Measurements from ENCODE around the gene NAGS.
A peak's percentile ranks its signal among the peaks of the same experiment; 100 is the strongest.
"Not testable (repeated sequence)": the region's sequence is repeated elsewhere in the genome, so short reads cannot be mapped to it uniquely, and the experiment has no call there.

Gene NAGS

GRCh38 chr17:44008205-44008909 lies 3.9 kb downstream of the NAGS start:
- no peak for DNase-seq

- DNase-seq: no peak
These were observed 6.7 kb downstream of the NAGS start for GRCh38 chr17:44010966-44011647.

GRCh38 chr17:44011876-44012275 lies 7.5 kb downstream of the NAGS start:
- no peak for DNase-seq

GRCh38 chr17:44012391-44012790 lies 8.0 kb downstream of the NAGS start:
- DNase-seq: no peak

GRCh38 chr17:44012874-44013273 lies 8.5 kb downstream of the NAGS start:
- DNase-seq: no peak

GRCh38 chr17:44014133-44014436 lies 9.7 kb downstream of the NAGS start:
- peak; percentile 65 for DNase-seq

GRCh38 chr17:44014437-44015172 lies 10.2 kb downstream of the NAGS start, which contains the start of gene TMEM101:
Gene TMEM101, minus strand, starts transcription at chr17:44014963. Its CDS starts 11 bp downstream, at chr17:44014952.
- peak; percentile 95 for DNase-seq

DNA sequence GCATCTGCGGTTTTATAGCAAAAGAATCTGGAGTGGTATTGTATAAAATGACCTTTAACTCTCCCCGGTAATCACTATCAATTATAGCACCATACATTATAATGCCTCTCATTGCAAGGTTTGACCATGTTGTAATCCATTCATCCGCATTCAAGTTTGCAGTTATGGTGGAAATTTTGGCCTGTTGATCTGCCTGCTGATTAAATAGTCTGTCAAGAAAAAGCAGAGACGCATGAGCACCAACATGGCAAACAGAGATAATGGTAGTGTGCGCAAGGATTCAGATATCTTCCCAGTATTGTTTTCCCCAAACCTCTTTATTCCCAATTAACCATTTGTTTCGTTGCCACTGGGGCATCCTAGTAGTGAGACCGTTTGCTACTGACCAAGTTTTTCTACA lies 16.8 kb downstream of the NAGS start:
- not testable (repeated sequence) for DNase-seq

DNA sequence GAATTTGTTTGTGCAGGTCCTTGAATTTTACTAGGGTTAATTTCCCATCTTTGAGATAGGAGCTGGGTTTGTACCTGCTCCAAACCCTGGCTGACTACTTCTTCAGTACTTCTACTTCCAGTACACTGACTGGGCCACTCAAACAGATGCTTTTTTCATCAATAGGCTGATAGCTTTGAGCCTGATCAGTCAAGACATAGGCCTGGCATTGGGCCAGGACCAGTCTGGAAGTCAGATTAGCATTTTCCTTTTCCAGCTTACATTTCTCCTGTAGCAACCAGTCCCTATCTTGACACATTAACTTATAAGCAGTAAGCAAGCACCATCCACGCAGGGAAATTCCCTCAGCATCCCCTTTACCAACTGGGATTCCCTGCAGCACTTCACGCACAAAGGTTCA lies 17.8 kb downstream of the NAGS start:
- DNase-seq: no peak

- no peak for DNase-seq
These were observed 19.3 kb downstream of the NAGS start for GRCh38 chr17:44023545-44024270.

GRCh38 chr17:44024271-44024663 lies 19.8 kb downstream of the NAGS start:
- DNase-seq: no peak

DNA sequence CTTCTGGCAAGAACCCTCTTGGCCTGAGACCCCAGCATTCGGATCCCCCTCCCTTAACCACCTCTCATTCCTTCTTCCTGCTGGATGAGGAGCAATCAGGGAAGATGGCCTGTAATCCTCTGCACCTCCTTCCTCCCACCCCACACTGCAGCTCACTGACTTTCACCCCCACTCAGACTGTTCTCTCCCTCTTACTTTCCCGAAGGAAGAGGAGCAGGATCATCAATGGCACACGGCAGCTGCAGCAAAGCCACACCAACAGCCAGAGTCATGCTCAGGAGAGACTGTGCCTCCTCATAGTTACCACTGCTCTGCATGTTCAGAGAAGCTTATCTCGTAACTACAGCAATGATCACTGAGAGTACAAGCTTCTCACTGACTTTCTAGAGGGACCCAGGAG lies 20.4 kb downstream of the NAGS start:
- no peak for DNase-seq

GRCh38 chr17:44029736-44030135 lies 25.3 kb downstream of the NAGS start:
- DNase-seq: no peak

- DNase-seq: no peak
These were observed 26.1 kb downstream of the NAGS start for GRCh38 chr17:44030482-44030881.

- no peak for DNase-seq
These were observed 29.5 kb downstream of the NAGS start for GRCh38 chr17:44033861-44034408.

GRCh38 chr17:44034688-44035087 lies 30.3 kb downstream of the NAGS start:
- not testable (repeated sequence) for DNase-seq

- DNase-seq: no peak
These were observed 33.0 kb downstream of the NAGS start for GRCh38 chr17:44037471-44037870.

- no peak for DNase-seq
These were observed 34.2 kb downstream of the NAGS start for GRCh38 chr17:44038604-44039011.

- DNase-seq: no peak
These were observed 35.6 kb downstream of the NAGS start for GRCh38 chr17:44039829-44040635.

DNA sequence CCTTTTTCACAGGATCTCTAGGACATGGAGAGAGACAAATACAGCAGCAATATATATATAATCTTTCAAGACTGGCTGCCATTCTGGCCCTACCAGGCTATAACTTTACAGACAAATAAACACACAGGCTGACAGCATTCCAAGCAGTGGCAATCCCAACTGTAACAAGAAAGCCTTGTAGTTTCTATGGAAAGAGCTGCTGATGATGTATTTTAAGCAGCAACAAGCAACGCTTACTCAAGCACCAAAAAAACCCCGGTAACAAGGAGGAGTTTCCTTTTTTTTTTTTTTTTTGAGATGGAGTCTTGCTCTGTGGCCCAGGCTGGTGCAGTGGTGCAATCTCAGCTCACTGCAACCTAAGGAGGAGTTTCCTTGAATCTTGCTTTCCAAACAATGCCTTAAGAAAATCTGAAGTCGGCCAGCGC lies 38.9 kb downstream of the NAGS start:
- DNase-seq: no peak

- DNase-seq: no peak
These were observed 39.6 kb downstream of the NAGS start for GRCh38 chr17:44044071-44044470.

- no peak for DNase-seq
These were observed 41.1 kb downstream of the NAGS start for GRCh38 chr17:44045486-44045885.

Measured in activated effector memory CD4-positive, alpha-beta T cell treated with anti-CD3 and anti-CD28 coated beads, Interleukin-2, amount 50 U/mL, for 16 hours (primary cell).